ENCODE measurements around the gene PDS5B. TPM values are rescaled to one million over a fixed set of nuclear protein-coding genes. Genes with fewer than 3 reads are reported as not detected.

The PDS5B gene
- polyA plus RNA-seq, 1 donor: 40.3 TPM

DNA sequence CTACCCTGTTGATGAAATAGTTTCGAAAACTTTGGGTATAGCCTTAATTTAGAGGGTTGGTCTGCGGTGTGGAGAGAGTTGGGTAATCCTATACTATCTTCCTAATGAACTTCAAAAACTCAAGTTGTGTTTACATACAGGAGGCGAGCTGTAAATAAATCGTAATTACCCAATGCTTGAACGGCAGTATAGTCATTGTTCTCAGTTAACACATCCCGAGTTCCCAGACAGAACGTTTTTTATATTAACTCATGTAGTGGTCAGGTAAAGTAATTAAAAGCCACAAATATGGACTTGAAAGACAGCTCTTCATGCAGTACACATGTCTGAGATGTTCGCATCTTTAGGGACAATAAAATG is 1.5 kb downstream of the PDS5B start:
- DNase-seq (ENCODE audit: low read depth): no peak

DNA sequence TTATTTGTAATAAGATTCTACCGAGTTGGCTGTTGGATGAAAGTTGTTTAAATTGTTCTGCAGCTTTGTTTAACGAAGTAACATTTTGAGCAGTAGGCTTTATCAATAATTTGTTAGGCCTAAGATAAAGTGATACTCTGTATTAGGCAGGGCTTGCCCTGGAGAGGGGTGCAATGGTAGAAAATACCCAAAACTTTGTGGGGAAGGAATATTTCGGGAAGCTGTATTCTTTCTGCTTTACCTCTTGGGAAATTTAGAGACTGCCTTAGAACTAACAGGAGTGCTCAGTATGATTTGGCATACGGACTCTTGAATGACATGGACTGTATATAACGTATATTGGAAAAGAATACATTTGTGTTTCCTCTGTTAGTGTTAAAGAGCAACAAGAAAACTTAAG is 2.5 kb downstream of the PDS5B start:
- no peak for DNase-seq (ENCODE audit: low read depth)

GRCh38 chr13:32589471-32589870 is 3.2 kb downstream of the PDS5B start:
- DNase-seq (ENCODE audit: low read depth): no peak

- DNase-seq (ENCODE audit: low read depth): no peak
Observed at GRCh38 chr13:32590266-32590665, 4.0 kb downstream of the PDS5B start.

GRCh38 chr13:32592082-32592481 is 5.8 kb downstream of the PDS5B start:
- no peak for DNase-seq (ENCODE audit: low read depth)

- no peak for DNase-seq (ENCODE audit: low read depth)
Observed at GRCh38 chr13:32594157-32594738, 8.0 kb downstream of the PDS5B start.

- DNase-seq (ENCODE audit: low read depth): no peak
Observed at GRCh38 chr13:32595306-32595705, 9.1 kb downstream of the PDS5B start.

GRCh38 chr13:32600890-32601289 is 14.6 kb downstream of the PDS5B start:
- DNase-seq (ENCODE audit: low read depth): no peak

DNA sequence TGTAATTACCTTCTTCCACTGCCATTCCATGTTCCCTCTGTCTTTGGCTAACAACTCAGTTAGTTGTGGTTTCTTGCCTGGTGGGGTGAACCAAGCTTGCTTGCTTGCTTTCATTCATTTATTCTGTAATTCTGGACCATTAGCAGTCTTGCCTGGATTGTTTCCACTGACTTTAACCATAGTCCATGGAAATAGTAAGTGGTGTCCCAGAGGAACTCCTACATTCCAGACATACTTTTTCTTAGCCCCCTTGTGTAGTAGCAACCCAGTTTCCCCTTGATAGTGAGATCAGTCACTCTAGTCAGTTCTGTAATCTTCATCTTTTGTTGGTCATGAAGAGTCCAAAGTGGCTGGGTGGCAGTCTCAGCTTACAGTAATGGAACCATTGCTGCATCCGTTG is 23.2 kb downstream of the PDS5B start:
- DNase-seq (ENCODE audit: low read depth): no peak

DNA sequence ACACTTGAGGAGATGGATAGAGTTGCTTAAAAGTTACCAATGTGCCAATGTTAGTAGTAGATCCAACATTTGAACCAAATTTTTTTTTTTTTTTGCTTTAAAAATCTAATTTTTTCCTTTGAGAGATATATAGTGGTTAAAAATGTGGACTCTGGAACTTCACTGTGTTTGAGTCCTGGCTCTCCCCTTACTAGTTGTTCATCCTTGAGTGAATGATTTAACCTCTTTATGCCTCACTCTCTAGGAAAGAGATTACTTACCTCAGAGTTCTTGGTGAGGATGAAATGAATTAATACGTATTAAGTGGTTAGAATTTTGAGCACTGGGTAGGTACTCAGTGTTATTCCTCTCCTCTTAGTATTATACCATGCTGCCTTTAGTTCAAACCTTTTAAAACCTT is 24.3 kb downstream of the PDS5B start:
- DNase-seq (ENCODE audit: low read depth): no peak

- DNase-seq (ENCODE audit: low read depth): no peak
Observed at GRCh38 chr13:32610977-32611376, 24.7 kb downstream of the PDS5B start.

- no peak for DNase-seq (ENCODE audit: low read depth)
Observed at GRCh38 chr13:32616883-32617511, 30.7 kb downstream of the PDS5B start.

DNA sequence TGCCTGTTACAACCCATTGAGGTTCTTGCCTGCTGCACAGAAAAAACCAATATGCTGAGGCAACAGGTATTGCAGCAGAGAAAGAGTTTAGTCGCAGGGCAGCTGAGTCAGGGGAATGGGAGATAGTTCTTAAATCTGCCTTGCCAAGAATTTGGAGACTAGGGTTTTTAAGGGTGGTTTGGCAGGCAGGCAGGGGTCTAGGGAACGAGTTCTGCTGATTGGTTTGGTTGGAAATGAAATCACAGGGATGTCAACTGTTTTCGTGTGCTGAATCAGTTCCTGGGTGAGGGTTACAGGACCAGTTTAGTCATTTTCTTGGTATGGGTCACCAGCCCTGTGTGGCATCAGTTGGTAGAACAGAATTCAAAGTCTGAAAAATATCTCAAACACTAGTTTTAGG is 36.6 kb downstream of the PDS5B start:
- DNase-seq (ENCODE audit: low read depth): no peak

- no peak for DNase-seq (ENCODE audit: low read depth)
Observed at GRCh38 chr13:32624441-32624840, 38.2 kb downstream of the PDS5B start.

DNA sequence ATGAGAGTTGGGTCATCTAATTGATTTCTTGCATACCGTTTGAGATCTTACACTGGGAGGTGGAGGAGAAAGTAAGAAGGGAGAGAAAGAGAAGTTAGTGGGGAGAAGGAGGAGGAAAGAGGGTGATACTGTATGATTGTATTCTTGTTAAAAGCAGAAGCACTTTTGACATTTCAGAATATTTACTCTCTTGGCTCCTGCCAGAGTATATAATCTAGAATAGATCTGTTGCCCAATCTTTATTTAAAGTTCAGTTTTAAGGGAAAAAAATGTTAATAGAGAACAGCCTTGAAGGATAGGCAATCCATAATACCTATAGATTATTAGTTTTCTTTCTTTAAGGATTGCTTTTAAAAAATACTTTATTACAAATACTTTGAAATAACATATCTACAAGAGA is 41.5 kb downstream of the PDS5B start:
- no peak for DNase-seq (ENCODE audit: low read depth)

GRCh38 chr13:32629313-32629712 is 43.1 kb downstream of the PDS5B start:
- no peak for DNase-seq (ENCODE audit: low read depth)

- DNase-seq (ENCODE audit: low read depth): no peak
Observed at GRCh38 chr13:32629866-32630265, 43.6 kb downstream of the PDS5B start.

- no peak for DNase-seq (ENCODE audit: low read depth)
Observed at GRCh38 chr13:32632343-32632909, 46.2 kb downstream of the PDS5B start.

GRCh38 chr13:32636711-32637110 is 50.5 kb downstream of the PDS5B start:
- DNase-seq (ENCODE audit: low read depth): no peak

DNA sequence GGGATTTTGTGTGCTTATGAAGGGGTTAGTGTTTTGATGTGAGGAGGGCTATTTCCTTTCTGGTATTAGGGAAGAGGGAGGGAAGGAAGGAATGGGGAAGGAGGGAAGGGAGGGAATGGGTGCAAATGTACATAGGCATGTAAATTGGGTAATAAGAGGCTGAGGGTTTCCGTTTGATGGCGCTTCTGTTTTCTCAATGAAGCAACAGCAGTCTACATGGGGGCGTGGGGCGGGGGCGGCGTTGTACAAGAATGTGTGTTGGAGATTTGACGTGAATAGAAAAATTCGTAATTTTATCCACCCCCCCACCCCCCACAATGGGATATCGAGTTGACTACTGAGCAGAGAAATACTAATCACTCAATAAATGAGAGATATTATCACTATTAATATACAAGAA is 52.5 kb downstream of the PDS5B start:
- DNase-seq (ENCODE audit: low read depth): no peak

- peak; percentile 19 for DNase-seq (ENCODE audit: low read depth)
Observed at GRCh38 chr13:32639502-32640105, 53.4 kb downstream of the PDS5B start.

DNA sequence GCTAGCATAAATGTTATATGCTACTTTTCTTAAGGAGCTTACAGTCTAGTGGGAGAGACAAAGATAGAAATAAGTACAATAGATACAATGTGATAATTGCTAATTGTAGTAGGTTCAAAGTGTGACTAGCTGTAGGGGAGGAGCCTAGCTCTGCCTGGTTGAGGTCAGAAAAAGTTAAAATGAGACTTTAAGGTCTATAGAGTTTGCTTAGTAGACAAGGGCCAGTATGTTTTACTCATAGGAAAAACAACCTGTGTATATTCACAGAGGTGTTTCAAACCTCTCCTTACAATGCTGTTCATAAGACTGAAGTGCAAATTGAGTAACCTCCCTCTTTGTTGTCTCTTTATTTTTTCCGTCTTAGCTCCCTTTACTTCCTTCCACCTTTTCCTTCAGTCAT is 56.1 kb downstream of the PDS5B start:
- DNase-seq (ENCODE audit: low read depth): no peak

DNA sequence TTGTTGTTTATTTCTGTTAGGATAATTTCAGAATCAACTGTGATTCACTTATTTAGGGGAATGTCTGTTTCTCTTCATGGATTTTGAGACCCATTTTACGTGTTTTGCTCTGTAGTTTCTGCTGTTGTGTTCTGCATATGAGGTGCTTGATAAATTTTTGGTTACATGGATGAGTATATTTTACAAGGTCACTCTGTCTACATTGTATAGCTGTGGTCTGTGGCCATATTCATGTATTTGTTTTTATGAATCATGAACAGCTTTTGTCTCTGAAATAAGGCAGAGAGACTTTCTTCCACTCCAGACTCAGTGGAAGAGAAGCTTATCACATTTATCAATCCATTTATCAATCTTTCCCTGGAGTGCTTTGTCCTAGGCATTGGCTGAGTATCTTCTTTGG is 56.6 kb downstream of the PDS5B start:
- no peak for DNase-seq (ENCODE audit: low read depth)
